Epithelial cell of proximal tubule (primary cell): Measurements from ENCODE around the gene ALDH9A1. TPM values are rescaled to one million over a fixed set of nuclear protein-coding genes. Genes with fewer than 3 reads are reported as not detected.

Source experiments
- DNase-seq: peaks from one replicate; pipeline ENCODE4 v3.0.0-alpha.2; 2011; ENCODE audit warnings: low read depth
- H3K4me3 ChIP-seq: 2 replicates; pipeline ENCODE4 v1.5.1; 2011; ENCODE audit warnings: low read depth, mild to moderate bottlenecking, low read length
- CTCF ChIP-seq: conservative IDR thresholded peaks from 2 replicates; pipeline ENCODE4 v1.5.1; 2012; ENCODE audit warnings: low read depth, mild to moderate bottlenecking, low read length
- total RNA-seq: library from RNA; depleted of rRNA; stranded (reverse); fragments of >200 nt; gene quantifications from 2 replicates; pipeline ENCODE4 v1.2.3, GENCODE V29; 2015

The ALDH9A1 gene
- total RNA-seq, 1 donor from 2014 or later, result 44.5 TPM

GRCh38 chr1:165633614-165634013 lies 64.7 kb downstream of the ALDH9A1 start:
- H3K4me3 ChIP-seq, result peak overlapping the region; percentile 91
- peak; percentile 44 for DNase-seq
- no peak for TF ChIP-seq CTCF

GRCh38 chr1:165632491-165632890 lies 65.9 kb downstream of the ALDH9A1 start:
- TF ChIP-seq CTCF, result no peak
- H3K4me3 ChIP-seq, result peak overlapping the region; percentile 91
- no peak for DNase-seq

- DNase-seq, result no peak
- peak; percentile 1 for TF ChIP-seq CTCF
- H3K4me3 ChIP-seq, result peak overlapping the region; percentile 91
Observed at GRCh38 chr1:165632152-165632469, 66.3 kb downstream of the ALDH9A1 start.

- peak; percentile 16 for TF ChIP-seq CTCF
- peak overlapping the region; percentile 91 for H3K4me3 ChIP-seq
- DNase-seq, result peak; percentile 62
Observed at GRCh38 chr1:165631342-165632151, 66.8 kb downstream of the ALDH9A1 start.

- peak within 1 kb of the TSS; percentile 91 for H3K4me3 ChIP-seq
- TF ChIP-seq CTCF, result no peak
- DNase-seq, result peak; percentile 88
Observed at GRCh38 chr1:165630629-165631341, 67.6 kb downstream of the ALDH9A1 start, which contains the start of gene MGST3. Gene MGST3 (plus strand): TSS chr1:165631234. CDS start chr1:165649848, 18,614 bp downstream.

- peak overlapping the region; percentile 91 for H3K4me3 ChIP-seq
- no peak for TF ChIP-seq CTCF
- no peak for DNase-seq
Observed at GRCh38 chr1:165629848-165630628, 68.3 kb downstream of the ALDH9A1 start.
